K562 (cell line): ENCODE measurements around the gene NCOA1. TPM values are rescaled to one million over a fixed set of nuclear protein-coding genes. Genes with fewer than 3 reads are reported as not detected.

Source experiments
- ATAC-seq: fragments of 200-7000 bp; cut with Tn5 transposase; 3 replicates; pipeline ENCODE4 v1.9.1; 2020; ENCODE audit warnings: moderate library complexity
- BruUV-seq: library from RNA; stranded (reverse); fragments of 400-500 nt; replicated peaks from 2 replicates; lab custom pipeline; 2021; lab: Mats Ljungman, UMichigan
- CTCF ChIA-PET: fragments of 300-600 bp; formaldehyde crosslinking; extraction: SDS; loops from one replicate; lab custom pipeline; 2021; ENCODE audit warnings: low intra/inter-chr PET ratio; lab: Yijun Ruan, JAX
- POLR2A ChIA-PET: fragments of 300-600, 350-650 bp; sonication (Branson Sonifier 250); formaldehyde crosslinking; extraction: SDS; loops from one replicate; lab custom pipeline; 2021; ENCODE audit warnings: antibody characterized with exemption, inconsistent platforms; lab: Yijun Ruan, JAX
- DNase-seq, 4 experiments: peaks; one replicate each; pipeline versions ENCODE4 v3.0.0 to v3.0.0-alpha.2; 2011 to 2018; ENCODE audit warnings: low spot score in 3 of 4, mixed read lengths in 3 of 4; ENCODE audit errors: extremely low read depth in 1 of 4
- FAIRE-seq: peaks from 2 replicates; lab custom pipeline; 2011; peaks lifted over from hg19 to GRCh38; lab: Jason Lieb, UNC
- H2AFZ ChIP-seq: 2 replicates; pipeline ENCODE4 v1.6.0; 2011; ENCODE audit warnings: low read depth, low read length, control low read depth, inconsistent platforms
- H3K27ac ChIP-seq: fragments of 200-600 bp; 3 replicates; pipeline ENCODE4 v1.8.0; 2011; ENCODE audit warnings: low read depth, mild to moderate bottlenecking, control low read depth, inconsistent platforms, low read length, moderate library complexity, mixed read lengths; ENCODE audit errors: extremely low read depth
- H3K27me3 ChIP-seq, 2 experiments: fragments of 300-600 bp in 1 of 2; 2 replicates in 1 of 2; 3 replicates in 1 of 2; pipeline versions ENCODE4 v1.6.0 to v1.8.0; 2011; ENCODE audit warnings: inconsistent platforms in 2 of 2, low read length in 2 of 2, mild to moderate bottlenecking in 1 of 2, mixed read lengths in 1 of 2, moderate library complexity in 1 of 2; ENCODE audit not compliant: control insufficient read depth in 2 of 2, insufficient read depth in 2 of 2
- H3K36me3 ChIP-seq: fragments of 300-600 bp; 3 replicates; pipeline ENCODE4 v1.8.0; 2011; ENCODE audit warnings: mild to moderate bottlenecking, low read length, inconsistent platforms; ENCODE audit not compliant: control insufficient read depth, insufficient read depth
- H3K4me1 ChIP-seq, 2 experiments: fragments of 200-600 bp in 1 of 2; replicated peaks in 1 of 2; 2 replicates in 1 of 2; 3 replicates in 1 of 2; pipeline versions ENCODE4 v1.5.1 to v1.8.0; 2011; ENCODE audit warnings: inconsistent platforms in 2 of 2, low read length in 2 of 2, mild to moderate bottlenecking in 1 of 2, mixed read lengths in 1 of 2, moderate library complexity in 1 of 2; ENCODE audit not compliant: control insufficient read depth in 2 of 2, insufficient read depth in 2 of 2
- H3K4me2 ChIP-seq: 2 replicates; pipeline ENCODE4 v1.6.1; 2011; ENCODE audit warnings: low read length, control low read depth, inconsistent platforms, mixed read lengths; ENCODE audit not compliant: insufficient read depth
- H3K4me3 ChIP-seq: fragments of 200-600 bp; sonication (generic), shearing (Covaris generic); 2 replicates; pipeline ENCODE4 v1.5.1; 2016; ENCODE audit warnings: control low read depth, inconsistent platforms
- H3K79me2 ChIP-seq: fragments of 200-600 bp; 3 replicates; pipeline ENCODE4 v1.8.0; 2011; ENCODE audit warnings: low read length, inconsistent platforms; ENCODE audit not compliant: control insufficient read depth, insufficient read depth
- H3K9ac ChIP-seq, 2 experiments: 2 replicates each; pipeline versions ENCODE4 v1.6.0 to v1.6.1; 2011; ENCODE audit warnings: low read depth in 2 of 2, low read length in 2 of 2, control low read depth in 1 of 2, inconsistent platforms in 1 of 2, mild to moderate bottlenecking in 1 of 2, mixed read lengths in 1 of 2; ENCODE audit not compliant: insufficient read depth in 1 of 2
- H3K9me1 ChIP-seq: one replicate; pipeline ENCODE4 v1.6.0; 2011; ENCODE audit warnings: inconsistent platforms, mild to moderate bottlenecking, low read length, moderate library complexity; ENCODE audit not compliant: control insufficient read depth, insufficient read depth
- H3K9me3 ChIP-seq: replicated peaks from 2 replicates; pipeline ENCODE4 v1.5.1; 2011; ENCODE audit warnings: low read depth, low read length, inconsistent platforms; ENCODE audit not compliant: control insufficient read depth, insufficient read depth
- H4K20me1 ChIP-seq: replicated peaks from 2 replicates; pipeline ENCODE4 v1.6.1; 2011; ENCODE audit warnings: low read length, inconsistent platforms, mixed read lengths; ENCODE audit not compliant: control insufficient read depth, insufficient read depth
- BMI1 ChIP-seq: fragments of 150-350 bp; IDR thresholded peaks from 2 replicates; pipeline ENCODE4 v1.6.1; 2014; ENCODE audit warnings: low read length
- DMBX1 ChIP-seq: fragments of 250-450 bp; sonication (Bioruptor Pico); IDR thresholded peaks from 2 replicates; pipeline ENCODE4 v1.8.0; 2022; ENCODE audit warnings: inconsistent platforms, mild to moderate bottlenecking, moderate library complexity, borderline replicate concordance
- E2F1 ChIP-seq: sonication (generic); formaldehyde crosslinking; IDR thresholded peaks from 2 replicates; pipeline ENCODE4 v1.8.1; 2023; ENCODE audit warnings: mild to moderate bottlenecking, missing genetic modification reagents, moderate library complexity
- KAT8 ChIP-seq: fragments of 450-650 bp; IDR thresholded peaks from 2 replicates; pipeline ENCODE4 v1.6.1; 2016; ENCODE audit warnings: low read depth, mild to moderate bottlenecking
- NCOA1 ChIP-seq: fragments of 450-650 bp; IDR thresholded peaks from 2 replicates; pipeline ENCODE4 v1.6.1; 2016; ENCODE audit warnings: low read depth
- NFE2 ChIP-seq: IDR thresholded peaks from 2 replicates; pipeline ENCODE4 v1.6.1; 2014; ENCODE audit warnings: antibody characterized with exemption, low read depth
- YY1 ChIP-seq, 3 experiments: IDR thresholded peaks; 2 replicates each; pipeline ENCODE4 v1.6.1; 2011; ENCODE audit warnings: low read length in 2 of 3, mild to moderate bottlenecking in 2 of 3, moderate library complexity in 2 of 3, borderline replicate concordance in 1 of 3, control low read depth in 1 of 3, low read depth in 1 of 3; ENCODE audit not compliant: insufficient read depth in 3 of 3, insufficient replicate concordance in 2 of 3, control insufficient read depth in 1 of 3, insufficient read length in 1 of 3; ENCODE audit errors: extremely low read depth in 1 of 3
- WGBS: fragments of 100-300 bp; shearing (Covaris generic); methylation state at CpG from one replicate; pipeline ENCODE4 v1.1.6; 2016; ENCODE audit warnings: low coverage, mixed read lengths; ENCODE audit not compliant: insufficient coverage; ENCODE audit errors: missing lambda C conversion rate; 5-methylcytosine and 5-hydroxymethylcytosine counted together
- in situ Hi-C: fragments of 300-500 bp; cut with MboI; formaldehyde crosslinking; loops from 4 replicates; pipeline ENCODE4 v1.15.0; 2018; ENCODE audit warnings: inconsistent platforms, mixed read lengths
- intact Hi-C: fragments of 100-400 bp; cut with micrococcal nuclease; formaldehyde crosslinking; loops from 2 replicates; pipeline ENCODE4 v1.14.2; 2022
- polyA plus RNA-seq, 8 experiments: library from polyadenylated mRNA; depleted of rRNA in 4 of 8; stranded (reverse) in 5 of 8; unstranded in 3 of 8; fragments of >200 nt; fragmentation: Nextera tagmentation in 2 of 8; fragmentation: Illumina TruSeq in 1 of 8; extraction: Ambion mirVana in 2 of 8; extraction: Trizol in 1 of 8; gene quantifications; 2 replicates each; pipeline versions ENCODE4 v1.2.1 to v1.2.3, GENCODE V29; 2011 to 2014; ENCODE audit warnings: inconsistent platforms in 1 of 8, missing spikeins in 1 of 8
- total RNA-seq, 7 experiments: library from RNA; depleted of rRNA in 6 of 7; stranded (reverse); fragments of >200 nt in 6 of 7; fragmentation: Illumina TruSeq in 2 of 7; extraction: Trizol in 2 of 7; gene quantifications; 2 replicates each; pipeline versions ENCODE4 v1.2.1 to v1.2.3, GENCODE V29; 2011 to 2021; ENCODE audit warnings: low replicate concordance in 1 of 7

Gene NCOA1
- total and polyA plus RNA-seq, 9 of the 15 experiments (the other 6 are each of a cell fraction or from before 2014, with no cell fraction given), result 4.9 to 25.7 (median 17.0) TPM

- intact Hi-C loops, result no loop called here
- in situ Hi-C loops, result no loop called here
- 29% methylated on average over 2 of the region's 2 CpGs for WGBS
- H3K4me3 ChIP-seq, result no peak overlapping the region
- H3K27me3 ChIP-seq, result no peaks in the 10 kb centered on the region
- H3K79me2 ChIP-seq, result peaks cover 73% of the 10 kb centered on the region
- DNase-seq (no peak), ATAC-seq (no peak)
- peaks cover 9 to 23% of the 10 kb centered on the region in 2 experiments; a peak in 4 of 5 replicates for H3K4me1 ChIP-seq
- 0 out of 2 replicates have a peak, but pooled peaks have one; percentile 4 for TF ChIP-seq NFE2
- no peak for TF ChIP-seq KAT8
- TF ChIP-seq, all 486 proteins: peak for 1
- FAIRE-seq, result no peak
- Histone ChIP-seq H3K9ac (no peak overlapping the region), H3K9me1 (no peaks in the 10 kb centered on the region), H3K9me3 (no peaks in the 10 kb centered on the region), H2AFZ (no peak overlapping the region), H3K36me3 (no peaks in the 10 kb centered on the region), H3K27ac (no peak overlapping the region), H3K4me2 (no peak overlapping the region), H4K20me1 (no peaks in the 10 kb centered on the region; the same call in 1 of the 2 replicates)
- no TSS peak for BruUV-seq
- ChIA-PET CTCF (no interaction called here), POLR2A (no interaction called here)
These were observed 21.4 kb downstream of the NCOA1 start for GRCh38 chr2:24512404-24512803.

GRCh38 chr2:24512831-24513230, 21.8 kb downstream of the NCOA1 start:
- ATAC-seq (no peak), FAIRE-seq (no peak), DNase-seq (no peak)
- Histone ChIP-seq H3K9me3 (no peaks in the 10 kb centered on the region), H3K27me3 (no peaks in the 10 kb centered on the region), H3K4me1 (peaks cover 10 to 22% of the 10 kb centered on the region in 2 experiments; a peak in 4 of 5 replicates), H3K9me1 (no peaks in the 10 kb centered on the region), H4K20me1 (no peaks in the 10 kb centered on the region; the same call in 1 of the 2 replicates), H3K27ac (no peak overlapping the region), H3K4me2 (no peak overlapping the region), H3K36me3 (no peaks in the 10 kb centered on the region), H3K9ac (no peak overlapping the region), H3K79me2 (peaks cover 73% of the 10 kb centered on the region), H3K4me3 (no peak overlapping the region), H2AFZ (no peak overlapping the region)
- intact Hi-C loops, result no loop called here
- ChIA-PET POLR2A (no interaction called here), CTCF (no interaction called here)
- in situ Hi-C loops, result no loop called here
- 78% methylated on average over 6 of the region's 6 CpGs for WGBS
- BruUV-seq, result no TSS peak
- TF ChIP-seq DMBX1 (CRISPR knock-in tag), result no peak
- TF ChIP-seq E2F1 (CRISPR knock-in tag), result no peak
- TF ChIP-seq YY1 (IDR thresholded peaks at IDR 0.05; ENCODE audit: borderline replicate concordance in 1 of 3, control insufficient read depth in 1 of 3, extremely low read depth in 1 of 3, insufficient read depth in 3 of 3, insufficient read length in 1 of 3, insufficient replicate concordance in 2 of 3, low read depth in 1 of 3, low read length in 2 of 3), result no peak
- no peak for TF ChIP-seq NCOA1
- TF ChIP-seq BMI1, result no peak
